Fibroblast of lung (primary cell): ENCODE results near the gene CUEDC1. TPM values are rescaled to one million over a fixed set of nuclear protein-coding genes. Genes with fewer than 3 reads are reported as not detected.

Source experiments
- DNase-seq, 2 donors: peaks; one replicate each; pipeline versions ENCODE4 v3.0.0 to v3.0.0-alpha.2; 2010; ENCODE audit warnings: low read depth in 2 of 2
- H2AFZ ChIP-seq: 2 replicates; pipeline ENCODE4 v1.5.1; 2012; ENCODE audit warnings: low read length, control low read depth, inconsistent platforms
- H3K27ac ChIP-seq: 2 replicates; pipeline ENCODE4 v1.5.1; 2011; ENCODE audit warnings: low read length, control low read depth; ENCODE audit not compliant: insufficient read depth
- H3K27me3 ChIP-seq: 2 replicates; pipeline ENCODE4 v1.5.1; 2011; ENCODE audit warnings: mild to moderate bottlenecking, low read length; ENCODE audit not compliant: control insufficient read depth, insufficient read depth
- H3K36me3 ChIP-seq: 2 replicates; pipeline ENCODE4 v1.5.1; 2011; ENCODE audit warnings: low read length; ENCODE audit not compliant: control insufficient read depth, insufficient read depth
- H3K4me1 ChIP-seq: 2 replicates; pipeline ENCODE4 v1.5.1; 2011; ENCODE audit warnings: low read length; ENCODE audit not compliant: control insufficient read depth, insufficient read depth; ENCODE audit errors: extremely low read depth
- H3K4me2 ChIP-seq: 2 replicates; pipeline ENCODE4 v1.5.1; 2011; ENCODE audit warnings: low read length, control low read depth; ENCODE audit not compliant: insufficient read depth; ENCODE audit errors: extremely low read depth
- H3K4me3 ChIP-seq, 4 experiments: fragments of 200-600 bp in 1 of 4; sonication (generic) in 1 of 4; replicated peaks in 1 of 4; 2 replicates each; pipeline ENCODE4 v1.5.1; 2011 to 2016; ENCODE audit warnings: low read length in 4 of 4, low read depth in 3 of 4, mild to moderate bottlenecking in 3 of 4, control low read depth in 2 of 4, inconsistent platforms in 1 of 4, mixed read lengths in 1 of 4; ENCODE audit not compliant: insufficient read depth in 1 of 4; ENCODE audit errors: control extremely low read depth in 1 of 4
- H3K79me2 ChIP-seq: 2 replicates; pipeline ENCODE4 v1.5.1; 2012; ENCODE audit warnings: mild to moderate bottlenecking, low read length, inconsistent platforms; ENCODE audit not compliant: control insufficient read depth, insufficient read depth
- H3K9ac ChIP-seq: 2 replicates; pipeline ENCODE4 v1.5.1; 2011; ENCODE audit warnings: mild to moderate bottlenecking, low read length, control low read depth; ENCODE audit not compliant: insufficient read depth
- H3K9me3 ChIP-seq: 2 replicates; pipeline ENCODE4 v1.5.1; 2012; ENCODE audit warnings: low read depth, low read length; ENCODE audit not compliant: control insufficient read depth, insufficient read depth
- H4K20me1 ChIP-seq: 2 replicates; pipeline ENCODE4 v1.5.1; 2011; ENCODE audit warnings: low read length; ENCODE audit not compliant: control insufficient read depth, insufficient read depth; ENCODE audit errors: extremely low read depth
- CTCF ChIP-seq, 2 donors: IDR thresholded peaks in 1 of 2; conservative IDR thresholded peaks in 1 of 2; 1 replicate in 1 of 2; 2 replicates in 1 of 2; pipeline ENCODE4 v1.5.1; 2011 to 2012; ENCODE audit warnings: low read length in 2 of 2, control low read depth in 1 of 2, inconsistent platforms in 1 of 2, low read depth in 1 of 2, mild to moderate bottlenecking in 1 of 2
- EZH2 ChIP-seq: IDR thresholded peaks from 2 replicates; pipeline ENCODE4 v1.5.1; 2012; ENCODE audit warnings: low read length, control low read depth, mild to moderate bottlenecking; ENCODE audit errors: missing control alignments
- polyA plus RNA-seq, 2 donors: library from polyadenylated mRNA; depleted of rRNA in 1 of 2; stranded (reverse) in 1 of 2; unstranded in 1 of 2; fragments of >200 nt; gene quantifications; 2 replicates each; pipeline ENCODE4 v1.2.1, GENCODE V29; 2011 to 2012; ENCODE audit warnings: missing spikeins in 1 of 2
- total RNA-seq: library from RNA; depleted of rRNA; stranded (reverse); fragments of >200 nt; gene quantifications from 2 replicates; pipeline ENCODE4 v1.2.1, GENCODE V29; 2014

The CUEDC1 gene
- total and polyA plus RNA-seq, 2 donors (not counting 1 experiment from before 2014, with no cell fraction given): 11.9 to 34.9 TPM

GRCh38 chr17:57902117-57902799, 53.0 kb downstream of the CUEDC1 start:
- H3K27ac ChIP-seq: no peak overlapping the region
- no peak overlapping the region for H3K4me2 ChIP-seq
- no peaks in the 10 kb centered on the region for H4K20me1 ChIP-seq
- H3K36me3 ChIP-seq: no peaks in the 10 kb centered on the region
- no peak overlapping the region for H3K9ac ChIP-seq
- no peak overlapping the region for H2AFZ ChIP-seq
- no peaks in the 10 kb centered on the region for H3K9me3 ChIP-seq
- peaks cover 24% of the 10 kb centered on the region for H3K79me2 ChIP-seq
- no peaks in the 10 kb centered on the region for H3K27me3 ChIP-seq
- peak in 1 of 2 donors; percentile 25 for DNase-seq
- TF ChIP-seq CTCF (conservative IDR thresholded peaks at IDR 0.05 in 1 of 2, IDR thresholded peaks at IDR 0.05 in 1 of 2; ENCODE audit: low read depth in 1 of 2, low read length in 2 of 2): no peak
- no peak for TF ChIP-seq EZH2
- peaks cover 41% of the 10 kb centered on the region for H3K4me1 ChIP-seq
- H3K4me3 ChIP-seq: no peak overlapping the region

GRCh38 chr17:57900991-57901743, 54.0 kb downstream of the CUEDC1 start:
- H3K4me1 ChIP-seq: peaks cover 41% of the 10 kb centered on the region
- H3K9ac ChIP-seq: no peak overlapping the region
- no peak overlapping the region for H2AFZ ChIP-seq
- no peaks in the 10 kb centered on the region for H3K9me3 ChIP-seq
- H3K4me3 ChIP-seq: no peak overlapping the region
- no peaks in the 10 kb centered on the region for H3K27me3 ChIP-seq
- H4K20me1 ChIP-seq: no peaks in the 10 kb centered on the region
- H3K79me2 ChIP-seq: peaks cover 24% of the 10 kb centered on the region
- no peak overlapping the region for H3K27ac ChIP-seq
- no peak overlapping the region for H3K4me2 ChIP-seq
- no peak for TF ChIP-seq CTCF (conservative IDR thresholded peaks at IDR 0.05 in 1 of 2, IDR thresholded peaks at IDR 0.05 in 1 of 2; ENCODE audit: low read depth in 1 of 2, low read length in 2 of 2)
- TF ChIP-seq EZH2: no peak
- no peaks in the 10 kb centered on the region for H3K36me3 ChIP-seq
- DNase-seq: no peak

GRCh38 chr17:57899822-57900221, 55.4 kb downstream of the CUEDC1 start:
- H3K9me3 ChIP-seq: no peaks in the 10 kb centered on the region
- no peak overlapping the region for H3K27ac ChIP-seq
- no peaks in the 10 kb centered on the region for H3K36me3 ChIP-seq
- H3K27me3 ChIP-seq: no peaks in the 10 kb centered on the region
- H2AFZ ChIP-seq: no peak overlapping the region
- H3K4me2 ChIP-seq: no peak overlapping the region
- H3K79me2 ChIP-seq: peaks cover 20% of the 10 kb centered on the region
- TF ChIP-seq CTCF (conservative IDR thresholded peaks at IDR 0.05 in 1 of 2, IDR thresholded peaks at IDR 0.05 in 1 of 2; ENCODE audit: low read depth in 1 of 2, low read length in 2 of 2) (no peak), EZH2 (no peak)
- H3K4me3 ChIP-seq: no peak overlapping the region
- DNase-seq: no peak
- H3K4me1 ChIP-seq: peaks cover 42% of the 10 kb centered on the region
- no peak overlapping the region for H3K9ac ChIP-seq
- no peaks in the 10 kb centered on the region for H4K20me1 ChIP-seq
